Ishikawa (cell line): Measurements from ENCODE around the gene PGAP3.

Experiments used
- CEBPB ChIP-seq: IDR thresholded peaks from 2 replicates; pipeline ENCODE4 v1.6.1; 2012
- CREB1 ChIP-seq: IDR thresholded peaks from 2 replicates; pipeline ENCODE4 v1.6.1; 2012; ENCODE audit warnings: low read depth
- EGR1 ChIP-seq: IDR thresholded peaks from 2 replicates; pipeline ENCODE4 v1.6.1; 2012
- EP300 ChIP-seq: IDR thresholded peaks from 2 replicates; pipeline ENCODE4 v1.6.1; 2012; ENCODE audit warnings: borderline replicate concordance
- FOXM1 ChIP-seq: IDR thresholded peaks from 2 replicates; pipeline ENCODE4 v1.6.1; 2012; ENCODE audit warnings: low read depth, borderline replicate concordance
- MAX ChIP-seq: IDR thresholded peaks from 2 replicates; pipeline ENCODE4 v1.6.1; 2012
- NFIC ChIP-seq: IDR thresholded peaks from 2 replicates; pipeline ENCODE4 v1.6.1; 2012
- RAD21 ChIP-seq: IDR thresholded peaks from 2 replicates; pipeline ENCODE4 v1.6.1; 2012; ENCODE audit warnings: low read depth
- REST ChIP-seq: IDR thresholded peaks from 2 replicates; pipeline ENCODE4 v1.6.1; 2012; ENCODE audit warnings: low read depth, mild to moderate bottlenecking
- TAF1 ChIP-seq: IDR thresholded peaks from 2 replicates; pipeline ENCODE4 v1.6.1; 2012; ENCODE audit warnings: low read depth, mild to moderate bottlenecking
- TCF12 ChIP-seq: IDR thresholded peaks from 2 replicates; pipeline ENCODE4 v1.6.1; 2012; ENCODE audit warnings: low read depth
- TEAD4 ChIP-seq: IDR thresholded peaks from 2 replicates; pipeline ENCODE4 v1.6.1; 2012
- YY1 ChIP-seq: IDR thresholded peaks from 2 replicates; pipeline ENCODE4 v1.6.1; 2012; ENCODE audit warnings: low read depth
- ZBTB7A ChIP-seq: IDR thresholded peaks from 2 replicates; pipeline ENCODE4 v1.6.1; 2012; ENCODE audit warnings: low read depth
- TF ChIP-seq, protein P1 (sequence below): IDR thresholded peaks from 2 replicates; pipeline ENCODE4 v1.6.1; 2012

PGAP3 gene

GRCh38 chr17:39732586-39732985, 44.7 kb upstream of the PGAP3 start:
- TF ChIP-seq NFIC, result no peak
- TF ChIP-seq TCF12, result no peak
- TF ChIP-seq TEAD4, result no peak

DNA sequence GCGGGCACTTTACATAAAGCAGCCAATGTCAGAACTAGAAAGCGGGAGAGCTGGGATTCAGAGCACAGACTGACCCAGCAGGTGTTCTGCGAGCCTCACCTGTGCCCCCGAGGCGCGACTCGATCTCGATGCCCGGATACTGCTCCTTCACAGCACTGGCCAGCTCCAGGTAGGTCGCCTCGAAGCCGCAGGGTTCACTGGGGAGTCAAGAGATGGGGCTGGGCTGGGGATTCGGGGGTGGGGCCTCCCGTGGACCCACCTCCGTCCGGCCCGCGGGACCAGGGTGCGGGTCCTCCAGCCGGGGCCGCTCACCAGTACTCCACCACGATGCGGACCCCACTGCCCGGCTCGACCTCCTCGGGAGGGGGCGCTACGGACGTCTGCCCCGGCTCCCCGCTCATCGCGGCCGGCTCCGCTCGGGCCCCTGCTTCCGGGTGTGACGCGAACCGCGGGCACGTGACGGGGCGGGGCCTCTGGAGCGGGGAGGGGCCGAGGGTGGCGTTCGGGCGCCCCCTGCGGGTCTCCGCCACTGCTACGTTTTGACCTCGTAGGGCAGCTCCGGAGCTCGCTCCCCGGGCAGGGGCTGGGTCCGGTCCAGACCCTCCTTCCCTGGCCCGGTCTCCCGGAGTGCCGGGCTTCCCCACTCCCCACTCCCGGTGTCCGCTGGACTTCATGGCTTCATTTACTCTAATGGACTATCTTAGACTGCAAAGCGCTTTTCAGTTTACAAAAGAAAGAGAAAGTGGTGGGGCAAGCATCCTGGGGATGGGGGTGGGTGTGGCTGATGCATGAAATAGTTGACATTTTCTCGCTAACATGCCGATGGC, 42.5 kb upstream of the PGAP3 start, which contains the start of gene MIEN1:
TSS of gene MIEN1 (minus strand) at position 438 of the 827 bp plus-strand sequence. CDS start at position 401, 37 bp downstream.
- TF ChIP-seq NFIC, result no peak
- TF ChIP-seq CEBPB, result no peak
- peak; percentile 84 for TF ChIP-seq CREB1
- peak; percentile 59; the same call in 1 of the 2 replicates for TF ChIP-seq TAF1
- TF ChIP-seq ZBTB7A, result peak; percentile 94
- 0 out of 2 replicates have a peak, but pooled peaks have one; percentile 17 for TF ChIP-seq EGR1
- TF ChIP-seq FOXM1, result no peak
- TF ChIP-seq MAX, result peak; percentile 63
- peak; percentile 63; the same call in 1 of the 2 replicates for TF ChIP-seq RAD21
- TF ChIP-seq, protein P1, sequence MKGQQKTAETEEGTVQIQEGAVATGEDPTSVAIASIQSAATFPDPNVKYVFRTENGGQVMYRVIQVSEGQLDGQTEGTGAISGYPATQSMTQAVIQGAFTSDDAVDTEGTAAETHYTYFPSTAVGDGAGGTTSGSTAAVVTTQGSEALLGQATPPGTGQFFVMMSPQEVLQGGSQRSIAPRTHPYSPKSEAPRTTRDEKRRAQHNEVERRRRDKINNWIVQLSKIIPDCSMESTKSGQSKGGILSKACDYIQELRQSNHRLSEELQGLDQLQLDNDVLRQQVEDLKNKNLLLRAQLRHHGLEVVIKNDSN, result peak; percentile 99
- no peak for TF ChIP-seq TCF12
- TF ChIP-seq REST, result no peak
- TF ChIP-seq YY1, result no peak
- 0 out of 2 replicates have a peak, but pooled peaks have one; percentile 22 for TF ChIP-seq EP300
- no peak for TF ChIP-seq TEAD4

- no peak for TF ChIP-seq CREB1
- TF ChIP-seq RAD21, result no peak
- no peak for TF ChIP-seq TCF12
- TF ChIP-seq ZBTB7A, result no peak
- TF ChIP-seq EGR1, result no peak
- no peak for TF ChIP-seq TAF1
- no peak for TF ChIP-seq MAX
- no peak for TF ChIP-seq NFIC
- TF ChIP-seq REST, result no peak
- TF ChIP-seq, protein P1, result no peak
Observed at GRCh38 chr17:39729280-39729851, 41.5 kb upstream of the PGAP3 start.

DNA sequence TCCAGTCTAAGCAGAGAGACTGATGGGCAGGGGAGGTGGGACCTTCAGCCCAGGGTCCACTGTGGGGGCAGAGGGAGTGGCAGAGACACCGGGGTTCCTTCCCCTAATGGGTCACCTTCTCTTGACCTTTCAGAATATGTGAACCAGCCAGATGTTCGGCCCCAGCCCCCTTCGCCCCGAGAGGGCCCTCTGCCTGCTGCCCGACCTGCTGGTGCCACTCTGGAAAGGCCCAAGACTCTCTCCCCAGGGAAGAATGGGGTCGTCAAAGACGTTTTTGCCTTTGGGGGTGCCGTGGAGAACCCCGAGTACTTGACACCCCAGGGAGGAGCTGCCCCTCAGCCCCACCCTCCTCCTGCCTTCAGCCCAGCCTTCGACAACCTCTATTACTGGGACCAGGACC, 39.7 kb upstream of the PGAP3 start:
- TF ChIP-seq NFIC (no peak), TEAD4 (no peak), RAD21 (no peak), ZBTB7A (no peak)

GRCh38 chr17:39726617-39727016, 38.8 kb upstream of the PGAP3 start:
- TF ChIP-seq NFIC (no peak), FOXM1 (no peak), TEAD4 (no peak), YY1 (no peak), RAD21 (no peak), CEBPB (no peak)
- TF ChIP-seq, protein P1, result no peak
